Kidney (tissue), 14 donors: ENCODE measurements around the gene TGFBR3L. TPM values are rescaled to one million over a fixed set of nuclear protein-coding genes. Genes with fewer than 3 reads are reported as not detected.
A peak's percentile ranks its signal among the peaks of the same experiment; 100 is the strongest.

Source experiments
- DNase-seq, 5 donors: peaks; one replicate each; pipeline ENCODE4 v3.0.0-alpha.2; 2013 to 2020
- FAIRE-seq: peaks from 2 replicates; lab custom pipeline; 2012; peaks lifted over from hg19 to GRCh38; lab: Jason Lieb, UNC
- H3K27ac ChIP-seq, 2 donors: one replicate each; pipeline ENCODE4 v1.7.0; 2013; ENCODE audit warnings: low read depth in 2 of 2, low read length in 2 of 2, inconsistent platforms in 1 of 2
- H3K27me3 ChIP-seq: one replicate; pipeline ENCODE4 v1.7.1; 2013; ENCODE audit warnings: low read length, inconsistent platforms; ENCODE audit not compliant: control insufficient read depth, insufficient read depth
- H3K36me3 ChIP-seq, 3 donors: one replicate each; pipeline versions ENCODE4 v1.7.0 to v1.7.1; 2013; ENCODE audit warnings: low read length in 3 of 3, control low read depth in 1 of 3, inconsistent platforms in 1 of 3; ENCODE audit not compliant: insufficient read depth in 3 of 3, control insufficient read depth in 2 of 3
- H3K4me1 ChIP-seq, 3 donors: one replicate each; pipeline versions ENCODE4 v1.7.0 to v1.7.1; 2013; ENCODE audit warnings: low read length in 3 of 3, inconsistent platforms in 1 of 3, low read depth in 1 of 3; ENCODE audit not compliant: control insufficient read depth in 2 of 3, insufficient read depth in 2 of 3
- H3K4me3 ChIP-seq, 3 donors: one replicate each; pipeline versions ENCODE4 v1.7.0 to v1.8.1; 2013; ENCODE audit warnings: low read length in 3 of 3, control low read depth in 1 of 3, inconsistent platforms in 1 of 3
- H3K9ac ChIP-seq, 3 donors: one replicate each; pipeline versions ENCODE4 v1.7.0 to v1.7.1; 2013; ENCODE audit warnings: low read length in 3 of 3, control low read depth in 1 of 3, inconsistent platforms in 1 of 3
- H3K9me3 ChIP-seq, 3 donors: one replicate each; pipeline versions ENCODE4 v1.7.0 to v1.7.1; 2013; ENCODE audit warnings: low read length in 3 of 3, control low read depth in 1 of 3, inconsistent platforms in 1 of 3; ENCODE audit not compliant: control insufficient read depth in 2 of 3, insufficient read depth in 1 of 3
- intact Hi-C: fragments of 100-400 bp; cut with DNase I; formaldehyde crosslinking; loops from one replicate; pipeline ENCODE4 v1.11.1; 2022
- polyA plus RNA-seq: library from polyadenylated mRNA; stranded (reverse); fragments of 350-450 nt; fragmentation: Illumina TruSeq; extraction: RNeasy Lipid Tissue Mini Kit (QIAGEN cat#74804); gene quantifications from one replicate; pipeline ENCODE4 v1.2.3, GENCODE V29; 2014; ENCODE audit warnings: low read depth, low replicate concordance; ENCODE audit not compliant: insufficient read depth
- total RNA-seq: library from RNA; stranded (reverse); fragmentation: NEBNext Ultra II Directional; extraction: Animal tissue kit (Norgen Biotek cat#: 25700); gene quantifications from one replicate; pipeline ENCODE4 v1.2.1, GENCODE V29; 2021
- TF ChIP-seq, protein P1 (sequence below): IDR thresholded peaks from 3 replicates; pipeline ENCODE4 v1.5.1; 2012; ENCODE audit warnings: mild to moderate bottlenecking, moderate library complexity, borderline replicate concordance; ENCODE audit not compliant: insufficient read depth; ENCODE audit errors: extremely low read depth
- donor health status: control.
- donor health status: control.
- donor health status: control.
- donor health status: control.
- donor health status: control.
- donor health status: DM: yes; HTN: yes; CAD: no.
- donor health status: Normal renal cell carcinoma (clear cell type).

TGFBR3L gene
- total and polyA plus RNA-seq, 2 donors from 2014 or later, result 0.44 to 1.5 TPM

GRCh38 chr19:7934766-7935165 is 20.1 kb downstream of the TGFBR3L start:
- no peaks in the 10 kb centered on the region for H3K27me3 ChIP-seq
- H3K9ac ChIP-seq, result no peak overlapping the region
- DNase-seq (peak in 1 of 5 donors; percentile 66), FAIRE-seq (no peak)
- H3K4me3 ChIP-seq, result no peak overlapping the region
- H3K36me3 ChIP-seq, result peaks cover 0 to 37% (median 26%) of the 10 kb centered on the region in 3 donors
- H3K27ac ChIP-seq, result no peak overlapping the region
- intact Hi-C loops, result no loop called here
- H3K9me3 ChIP-seq, result no peaks in the 10 kb centered on the region
- no peaks in the 10 kb centered on the region for H3K4me1 ChIP-seq
- TF ChIP-seq, protein P1, sequence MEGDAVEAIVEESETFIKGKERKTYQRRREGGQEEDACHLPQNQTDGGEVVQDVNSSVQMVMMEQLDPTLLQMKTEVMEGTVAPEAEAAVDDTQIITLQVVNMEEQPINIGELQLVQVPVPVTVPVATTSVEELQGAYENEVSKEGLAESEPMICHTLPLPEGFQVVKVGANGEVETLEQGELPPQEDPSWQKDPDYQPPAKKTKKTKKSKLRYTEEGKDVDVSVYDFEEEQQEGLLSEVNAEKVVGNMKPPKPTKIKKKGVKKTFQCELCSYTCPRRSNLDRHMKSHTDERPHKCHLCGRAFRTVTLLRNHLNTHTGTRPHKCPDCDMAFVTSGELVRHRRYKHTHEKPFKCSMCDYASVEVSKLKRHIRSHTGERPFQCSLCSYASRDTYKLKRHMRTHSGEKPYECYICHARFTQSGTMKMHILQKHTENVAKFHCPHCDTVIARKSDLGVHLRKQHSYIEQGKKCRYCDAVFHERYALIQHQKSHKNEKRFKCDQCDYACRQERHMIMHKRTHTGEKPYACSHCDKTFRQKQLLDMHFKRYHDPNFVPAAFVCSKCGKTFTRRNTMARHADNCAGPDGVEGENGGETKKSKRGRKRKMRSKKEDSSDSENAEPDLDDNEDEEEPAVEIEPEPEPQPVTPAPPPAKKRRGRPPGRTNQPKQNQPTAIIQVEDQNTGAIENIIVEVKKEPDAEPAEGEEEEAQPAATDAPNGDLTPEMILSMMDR, result no peak

DNA sequence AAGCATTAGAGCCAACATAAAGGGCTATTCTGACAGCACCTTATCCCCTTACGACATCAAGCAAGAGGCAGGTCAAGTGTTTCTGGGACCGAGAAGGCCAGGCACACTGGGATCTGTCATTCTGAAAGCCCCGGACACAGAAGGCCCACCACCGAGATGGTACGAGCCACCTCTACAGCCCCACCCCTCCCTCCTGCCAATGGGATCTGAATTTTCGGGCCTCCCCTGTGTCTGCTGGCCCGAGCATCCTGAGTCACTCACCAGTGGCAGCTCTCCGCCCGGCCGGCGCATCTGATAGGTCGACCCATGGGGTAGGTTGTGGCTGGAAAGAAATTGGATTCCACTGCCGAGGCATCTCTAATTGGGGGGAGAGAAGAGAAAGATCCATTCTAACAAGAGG is 26.2 kb downstream of the TGFBR3L start:
- no peak overlapping the region for H3K4me3 ChIP-seq
- no peaks in the 10 kb centered on the region for H3K27me3 ChIP-seq
- DNase-seq, result peak in 1 of 5 donors; percentile 56
- TF ChIP-seq, protein P1, result no peak
- intact Hi-C loops, result no loop called here
- H3K27ac ChIP-seq, result no peak overlapping the region
- H3K4me1 ChIP-seq, result peaks cover 0 to 13% (median 5%) of the 10 kb centered on the region in 3 donors
- H3K9ac ChIP-seq, result no peak overlapping the region
- FAIRE-seq, result no peak
- peaks cover 0 to 8% (median 3%) of the 10 kb centered on the region in 3 donors for H3K36me3 ChIP-seq
- H3K9me3 ChIP-seq, result no peaks in the 10 kb centered on the region

DNA sequence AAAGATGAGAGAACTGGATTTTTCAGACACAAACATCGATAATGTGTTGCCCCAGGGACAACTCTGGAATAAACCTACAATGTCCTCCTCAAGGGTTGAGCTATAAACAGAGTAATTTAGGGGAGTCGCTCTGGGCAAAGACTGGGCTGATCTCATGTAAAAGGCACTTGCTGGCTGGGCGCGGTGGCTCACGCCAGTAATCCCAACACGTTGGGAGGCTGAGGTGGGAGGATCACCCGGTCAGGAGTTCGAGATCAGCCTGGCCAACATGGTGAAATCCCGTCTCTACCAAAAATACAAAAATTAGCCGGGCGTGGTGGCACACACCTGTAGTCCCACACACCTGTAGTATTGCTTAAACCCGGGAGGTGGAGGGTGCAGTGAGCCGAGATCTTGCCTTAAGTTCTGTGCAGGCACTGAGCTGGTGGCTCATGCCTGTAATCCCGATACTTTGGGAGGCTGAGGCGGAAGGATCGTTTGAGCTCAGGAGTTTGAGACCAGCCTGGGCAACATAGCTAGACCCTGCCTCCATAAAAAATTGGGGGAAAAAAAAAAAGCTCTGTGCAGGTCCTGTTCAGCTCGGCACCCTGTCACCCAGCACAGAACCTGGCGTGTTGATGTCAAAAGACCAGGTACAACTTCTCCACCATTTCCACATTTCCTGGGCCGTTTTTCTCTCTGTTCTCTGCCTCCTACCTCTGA is 27.4 kb downstream of the TGFBR3L start:
- Histone ChIP-seq H3K36me3 (peaks cover 0 to 7% (median 3%) of the 10 kb centered on the region in 3 donors), H3K9ac (no peak overlapping the region), H3K4me3 (peak overlapping the region in 1 of 3 donors; percentile 70), H3K27ac (no peak overlapping the region), H3K4me1 (peaks cover 0 to 13% (median 5%) of the 10 kb centered on the region in 3 donors), H3K27me3 (no peaks in the 10 kb centered on the region), H3K9me3 (no peaks in the 10 kb centered on the region)
- intact Hi-C loops, result no loop called here
- TF ChIP-seq, protein P1, result no peak
- no peak for FAIRE-seq
- peak in 1 of 5 donors; percentile 52 for DNase-seq
